PC-3 (cell line): ENCODE measurements around the gene FBXO48.

Experiments used
- EZH2 ChIP-seq: fragments of 300-600 bp; sonication (generic); IDR thresholded peaks from one replicate; pipeline ENCODE4 v1.6.1; 2017; ENCODE audit warnings: antibody characterized with exemption, mild to moderate bottlenecking, low read length; ENCODE audit not compliant: unreplicated experiment
- EZH2phosphoT487 ChIP-seq: fragments of 300-600 bp; sonication (generic); IDR thresholded peaks from 2 replicates; pipeline ENCODE4 v1.6.1; 2018; ENCODE audit warnings: mild to moderate bottlenecking, antibody characterized with exemption, low read length, borderline replicate concordance
- TF ChIP-seq, protein P1 (sequence below): fragments of 300-600 bp; sonication (generic); conservative IDR thresholded peaks from 2 replicates; pipeline ENCODE4 v1.5.1; 2017; ENCODE audit warnings: antibody characterized with exemption, low read depth, mild to moderate bottlenecking, low read length

DNA sequence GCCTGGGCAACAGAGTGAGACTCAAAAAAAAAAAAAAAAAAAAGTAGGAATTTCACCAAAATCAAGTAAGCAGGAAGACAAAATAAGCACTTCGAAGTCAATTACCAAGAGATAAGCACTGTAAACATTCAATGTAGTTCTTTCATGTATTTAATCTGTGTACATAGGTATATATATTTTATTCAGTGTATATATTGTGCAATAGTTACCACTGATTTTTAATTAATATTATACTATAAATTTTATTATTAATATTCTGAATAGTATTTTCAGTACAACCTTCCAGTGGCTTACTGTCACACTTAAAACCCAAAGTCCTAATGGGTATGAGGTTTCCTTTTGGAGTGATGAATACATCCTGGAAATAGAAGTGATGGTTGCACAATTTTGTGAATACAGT is 9.4 kb upstream of the FBXO48 start:
- TF ChIP-seq, protein P1, sequence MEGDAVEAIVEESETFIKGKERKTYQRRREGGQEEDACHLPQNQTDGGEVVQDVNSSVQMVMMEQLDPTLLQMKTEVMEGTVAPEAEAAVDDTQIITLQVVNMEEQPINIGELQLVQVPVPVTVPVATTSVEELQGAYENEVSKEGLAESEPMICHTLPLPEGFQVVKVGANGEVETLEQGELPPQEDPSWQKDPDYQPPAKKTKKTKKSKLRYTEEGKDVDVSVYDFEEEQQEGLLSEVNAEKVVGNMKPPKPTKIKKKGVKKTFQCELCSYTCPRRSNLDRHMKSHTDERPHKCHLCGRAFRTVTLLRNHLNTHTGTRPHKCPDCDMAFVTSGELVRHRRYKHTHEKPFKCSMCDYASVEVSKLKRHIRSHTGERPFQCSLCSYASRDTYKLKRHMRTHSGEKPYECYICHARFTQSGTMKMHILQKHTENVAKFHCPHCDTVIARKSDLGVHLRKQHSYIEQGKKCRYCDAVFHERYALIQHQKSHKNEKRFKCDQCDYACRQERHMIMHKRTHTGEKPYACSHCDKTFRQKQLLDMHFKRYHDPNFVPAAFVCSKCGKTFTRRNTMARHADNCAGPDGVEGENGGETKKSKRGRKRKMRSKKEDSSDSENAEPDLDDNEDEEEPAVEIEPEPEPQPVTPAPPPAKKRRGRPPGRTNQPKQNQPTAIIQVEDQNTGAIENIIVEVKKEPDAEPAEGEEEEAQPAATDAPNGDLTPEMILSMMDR: no peak
- TF ChIP-seq EZH2 (no peak), EZH2phosphoT487 (no peak)
